ENCODE data around the gene SPDYE11. TPM values are rescaled to one million over a fixed set of nuclear protein-coding genes. Genes with fewer than 3 reads are reported as not detected.
"Not testable (repeated sequence)": the region's sequence is repeated elsewhere in the genome, so short reads cannot be mapped to it uniquely, and the experiment has no call there.

Gene SPDYE11
- 0.51 TPM for polyA plus RNA-seq
- long read RNA-seq, donor 1: 0 reads
- long read RNA-seq, donor 2: 0 reads
- long read RNA-seq, donor 3: 0 reads
- long read RNA-seq, donor 4: 0 reads
- long read RNA-seq, donor 5: 0 reads
- long read RNA-seq, donor 6: 0 reads
- long read RNA-seq, donor 7: 0 reads
- long read RNA-seq, donor 8: 0 reads
- long read RNA-seq, donor 9: 0 reads
- long read RNA-seq, donor 10: 0 reads
- long read RNA-seq, donor 11: 0 reads

DNA sequence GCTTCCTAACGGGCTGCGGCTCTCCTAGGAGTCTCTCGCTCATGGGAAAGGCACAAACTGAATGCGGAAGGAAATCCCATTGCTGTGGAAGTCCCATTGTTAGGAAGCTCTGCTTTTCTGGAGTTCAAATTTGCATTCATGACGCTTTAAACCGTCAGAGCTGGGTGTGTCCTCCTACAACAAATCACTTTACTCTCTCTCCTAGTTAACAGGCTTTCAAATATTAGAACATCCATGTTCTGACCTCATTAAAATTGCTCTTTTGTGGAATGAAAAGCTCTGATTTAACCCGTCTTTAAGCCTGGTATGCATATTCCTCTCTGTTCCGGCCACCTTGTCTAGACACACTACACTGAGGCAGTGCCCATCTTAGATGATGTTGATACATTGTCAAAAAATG, at the start of gene SPDYE11:
Gene SPDYE11, minus strand, starts transcription at position 101 of the 400 bp plus-strand sequence. CDS start 1,800 bp downstream, outside the sequence.
- H3K36me3 ChIP-seq (ENCODE audit: control insufficient read depth, insufficient read depth, low read length); H3K4me1 ChIP-seq (ENCODE audit: control insufficient read depth, insufficient read depth, low read length); DNase-seq; H3K27me3 ChIP-seq (ENCODE audit: control insufficient read depth, insufficient read depth, low read length); H3K27ac ChIP-seq (ENCODE audit: low read length); H3K9me3 ChIP-seq (ENCODE audit: control insufficient read depth, low read depth, low read length); H3K4me3 ChIP-seq (ENCODE audit: low read length): not testable (repeated sequence)
- no CpG with 5 or more reads among the region's 8 CpGs for WGBS (ENCODE audit: insufficient coverage, low lambda C conversion rate)

- WGBS (ENCODE audit: insufficient coverage, low lambda C conversion rate): no CpG with 5 or more reads among the region's 8 CpGs
- not testable (repeated sequence) for H3K27ac ChIP-seq (ENCODE audit: low read length); H3K9me3 ChIP-seq (ENCODE audit: control insufficient read depth, low read depth, low read length); H3K4me1 ChIP-seq (ENCODE audit: control insufficient read depth, insufficient read depth, low read length); DNase-seq; H3K4me3 ChIP-seq (ENCODE audit: low read length); H3K27me3 ChIP-seq (ENCODE audit: control insufficient read depth, insufficient read depth, low read length); H3K36me3 ChIP-seq (ENCODE audit: control insufficient read depth, insufficient read depth, low read length)
Observed at GRCh38 chr7:73085938-73086337, 28.2 kb upstream of the SPDYE11 start, which contains the start of gene SPDYE9. SPDYE9 (minus strand) TSS chr7:73086038; CDS start chr7:73084238, 1,800 bp downstream.

GRCh38 chr7:73029666-73030065, 28.0 kb downstream of the SPDYE11 start, which contains the start of gene SPDYE8:
SPDYE8 (minus strand) TSS chr7:73029766; CDS start chr7:73027966, 1,800 bp downstream.
- H3K36me3 ChIP-seq (ENCODE audit: control insufficient read depth, insufficient read depth, low read length); H3K4me3 ChIP-seq (ENCODE audit: low read length); H3K4me1 ChIP-seq (ENCODE audit: control insufficient read depth, insufficient read depth, low read length); H3K27ac ChIP-seq (ENCODE audit: low read length); H3K27me3 ChIP-seq (ENCODE audit: control insufficient read depth, insufficient read depth, low read length); H3K9me3 ChIP-seq (ENCODE audit: control insufficient read depth, low read depth, low read length); DNase-seq: not testable (repeated sequence)
- no CpG with 5 or more reads among the region's 8 CpGs for WGBS (ENCODE audit: insufficient coverage, low lambda C conversion rate)

DNA sequence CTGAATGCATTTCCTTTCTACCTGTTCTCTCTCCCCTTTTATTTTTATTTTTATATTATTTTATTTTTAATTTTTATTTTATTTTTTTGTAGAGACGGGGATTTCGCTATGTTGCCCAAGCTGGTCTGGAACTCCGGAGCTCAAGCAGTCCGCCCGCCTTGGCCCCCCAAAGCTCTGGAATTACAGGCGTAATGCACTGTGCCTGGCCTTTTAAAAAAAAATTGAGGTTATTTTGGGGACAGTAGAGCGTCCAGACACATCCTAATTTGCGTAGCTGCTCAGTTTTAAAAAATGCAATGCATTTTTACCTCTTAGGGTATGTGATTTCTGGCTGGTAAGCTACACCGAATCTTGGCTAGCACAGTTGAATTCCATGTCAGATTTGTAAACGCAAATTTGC, 51.2 kb downstream of the SPDYE11 start:
- not testable (repeated sequence) for H3K27me3 ChIP-seq (ENCODE audit: control insufficient read depth, insufficient read depth, low read length); DNase-seq; H3K9me3 ChIP-seq (ENCODE audit: control insufficient read depth, low read depth, low read length); H3K27ac ChIP-seq (ENCODE audit: low read length); H3K4me1 ChIP-seq (ENCODE audit: control insufficient read depth, insufficient read depth, low read length); H3K36me3 ChIP-seq (ENCODE audit: control insufficient read depth, insufficient read depth, low read length)
- WGBS (ENCODE audit: insufficient coverage, low lambda C conversion rate): no CpG with 5 or more reads among the region's 10 CpGs
- H3K4me3 ChIP-seq (ENCODE audit: low read length): peak overlapping the region; percentile 33

DNA sequence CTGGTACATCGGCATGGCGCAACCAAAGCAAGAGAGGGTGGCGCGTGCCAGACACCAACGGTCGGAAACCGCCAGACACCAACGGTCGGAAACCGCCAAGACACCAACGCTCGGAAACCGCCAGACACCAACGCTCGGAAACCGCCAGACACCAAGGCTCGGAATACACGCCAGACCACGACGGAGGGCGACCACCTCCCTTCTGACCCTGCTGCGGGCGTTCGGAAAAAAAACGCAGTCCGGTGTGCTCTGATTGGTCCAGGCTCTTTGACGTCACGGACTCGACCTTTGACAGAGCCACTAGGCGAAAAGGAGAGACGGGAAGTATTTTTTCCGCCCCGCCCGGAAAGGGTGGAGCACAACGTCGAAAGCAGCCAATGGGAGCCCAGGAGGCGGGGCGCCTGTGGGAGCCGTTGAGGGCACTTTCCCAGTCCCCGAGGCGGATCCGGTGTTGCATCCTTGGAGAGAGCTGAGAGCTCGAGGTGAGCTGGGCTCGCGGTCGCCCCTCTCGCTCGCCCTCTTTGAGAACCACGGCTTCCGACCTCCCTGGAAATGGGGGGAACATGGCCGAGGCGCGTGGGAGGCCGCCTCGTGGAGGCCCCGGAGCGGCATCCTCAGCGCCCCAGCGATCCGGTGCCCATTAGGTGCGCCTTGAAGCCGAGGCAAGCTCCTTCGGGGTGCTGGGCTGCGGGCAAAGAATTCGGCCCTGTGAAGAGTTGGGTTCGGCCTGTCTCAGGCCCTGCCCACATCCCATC, 51.8 kb downstream of the SPDYE11 start:
- H3K36me3 ChIP-seq (ENCODE audit: control insufficient read depth, insufficient read depth, low read length): not testable (repeated sequence)
- peak overlapping the region; percentile 62 for H3K27ac ChIP-seq (ENCODE audit: low read length)
- peak overlapping the region; percentile 50 for H3K4me3 ChIP-seq (ENCODE audit: low read length)

GRCh38 chr7:73005356-73005692, 52.4 kb downstream of the SPDYE11 start:
- H3K9me3 ChIP-seq (ENCODE audit: control insufficient read depth, low read depth, low read length); H3K27me3 ChIP-seq (ENCODE audit: control insufficient read depth, insufficient read depth, low read length); DNase-seq; H3K36me3 ChIP-seq (ENCODE audit: control insufficient read depth, insufficient read depth, low read length); H3K4me1 ChIP-seq (ENCODE audit: control insufficient read depth, insufficient read depth, low read length): not testable (repeated sequence)
- Histone ChIP-seq H3K4me3 (ENCODE audit: low read length) (peak overlapping the region; percentile 50), H3K27ac (ENCODE audit: low read length) (peak overlapping the region; percentile 62)
- no CpG with 5 or more reads among the region's 30 CpGs for WGBS (ENCODE audit: insufficient coverage, low lambda C conversion rate)

More for the DNA sequence above, 51.8 kb downstream of the SPDYE11 start:
- not testable (repeated sequence) for H3K4me1 ChIP-seq (ENCODE audit: control insufficient read depth, insufficient read depth, low read length); H3K27me3 ChIP-seq (ENCODE audit: control insufficient read depth, insufficient read depth, low read length); H3K9me3 ChIP-seq (ENCODE audit: control insufficient read depth, low read depth, low read length)
- DNase-seq: peak; percentile 83 to 91
- WGBS (ENCODE audit: insufficient coverage, low lambda C conversion rate): no CpG with 5 or more reads among the region's 66 CpGs

DNA sequence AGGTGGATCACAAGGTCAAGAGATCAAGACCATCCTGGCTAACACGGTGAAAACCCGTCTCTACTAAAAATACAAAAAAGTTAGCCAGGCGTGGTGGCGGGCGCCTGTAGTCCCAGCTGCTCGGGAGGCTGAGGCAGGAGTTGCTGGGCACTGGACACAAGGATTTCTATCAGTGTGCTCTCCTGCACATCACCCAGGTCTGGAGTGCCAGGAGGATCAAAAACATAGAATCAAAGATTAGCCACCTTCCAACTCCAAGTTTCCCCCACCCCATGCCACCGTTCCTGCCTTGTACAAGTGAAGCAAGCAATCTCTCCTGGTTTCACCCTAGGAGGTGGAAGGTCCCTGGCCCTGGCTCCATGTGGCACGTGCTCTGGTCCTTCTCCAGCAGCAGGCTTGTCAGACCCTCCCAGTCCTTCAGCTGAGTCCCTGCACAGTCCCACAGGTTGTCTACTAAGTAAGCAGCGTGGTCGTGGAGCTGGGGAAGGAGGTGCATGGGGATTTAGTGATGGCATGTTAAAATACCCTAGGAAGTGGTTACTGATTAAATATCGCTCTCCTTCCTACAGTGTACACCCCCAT, 59.7 kb downstream of the SPDYE11 start:
- H3K27me3 ChIP-seq (ENCODE audit: control insufficient read depth, insufficient read depth, low read length); H3K9me3 ChIP-seq (ENCODE audit: control insufficient read depth, low read depth, low read length); H3K4me1 ChIP-seq (ENCODE audit: control insufficient read depth, insufficient read depth, low read length); DNase-seq; H3K27ac ChIP-seq (ENCODE audit: low read length); H3K36me3 ChIP-seq (ENCODE audit: control insufficient read depth, insufficient read depth, low read length); H3K4me3 ChIP-seq (ENCODE audit: low read length): not testable (repeated sequence)
- no CpG with 5 or more reads among the region's 11 CpGs for WGBS (ENCODE audit: insufficient coverage, low lambda C conversion rate)

Other genes with a start within 250 kb of the SPDYE11 start
- gene TYW1B, start 229.7 kb downstream of the SPDYE11 start, polyA plus RNA-seq: 7.1 TPM
- 44.6 TPM for gene POM121, start 132.8 kb downstream of the SPDYE11 start, polyA plus RNA-seq
- 0.88 TPM for gene TRIM74, start 88.4 kb downstream of the SPDYE11 start, polyA plus RNA-seq
- 0.27 TPM for gene SPDYE8, start 28.1 kb downstream of the SPDYE11 start, polyA plus RNA-seq
- gene SPDYE9, start 28.1 kb upstream of the SPDYE11 start, polyA plus RNA-seq: 0.37 TPM